ENCODE results near the gene FUNDC2. TPM values are rescaled to one million over a fixed set of nuclear protein-coding genes. Genes with fewer than 3 reads are reported as not detected.

FUNDC2 gene
- total RNA-seq, 2 donors from 2014 or later = 54.7 to 57.2 TPM

DNA sequence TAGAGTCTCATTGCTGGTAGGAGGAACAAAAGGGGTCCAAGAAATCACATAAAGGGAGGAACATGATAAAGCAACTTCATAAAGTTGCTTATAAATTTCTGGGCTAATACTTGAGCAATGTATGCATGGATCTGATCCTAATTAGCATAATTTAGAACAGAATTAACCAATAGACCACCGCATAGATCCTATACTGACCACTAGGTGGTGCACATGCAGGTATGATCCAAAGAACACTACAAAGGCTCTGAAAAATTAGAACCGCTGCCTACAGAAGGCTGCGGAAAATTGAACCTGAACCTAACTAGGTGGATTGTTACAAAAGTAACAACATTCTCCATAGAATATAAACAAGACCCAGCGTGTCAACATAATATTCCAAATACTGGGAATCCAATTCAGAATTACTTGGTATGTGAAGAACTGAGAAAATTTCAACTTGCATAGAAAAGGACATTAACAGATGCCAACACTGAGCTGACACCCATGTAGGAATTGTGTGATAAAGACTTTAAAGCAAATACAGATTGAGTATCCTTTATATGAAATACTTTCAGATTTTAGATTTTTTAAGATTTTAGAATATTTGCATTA, 67.9 kb downstream of the FUNDC2 start:
- no peak for DNase-seq
- Histone ChIP-seq H3K36me3 (no peaks in the 10 kb centered on the region), H3K27ac (no peak overlapping the region), H3K27me3 (no peaks in the 10 kb centered on the region), H3K4me3 (no peak overlapping the region), H3K9ac (ENCODE audit: low read depth in 2 of 2, low read length in 2 of 2) (no peak overlapping the region), H3K9me3 (no peaks in the 10 kb centered on the region), H3K4me1 (no peaks in the 10 kb centered on the region)
- intact Hi-C loops (cut with DNase I) = no loop called here
- TF ChIP-seq, protein P1, sequence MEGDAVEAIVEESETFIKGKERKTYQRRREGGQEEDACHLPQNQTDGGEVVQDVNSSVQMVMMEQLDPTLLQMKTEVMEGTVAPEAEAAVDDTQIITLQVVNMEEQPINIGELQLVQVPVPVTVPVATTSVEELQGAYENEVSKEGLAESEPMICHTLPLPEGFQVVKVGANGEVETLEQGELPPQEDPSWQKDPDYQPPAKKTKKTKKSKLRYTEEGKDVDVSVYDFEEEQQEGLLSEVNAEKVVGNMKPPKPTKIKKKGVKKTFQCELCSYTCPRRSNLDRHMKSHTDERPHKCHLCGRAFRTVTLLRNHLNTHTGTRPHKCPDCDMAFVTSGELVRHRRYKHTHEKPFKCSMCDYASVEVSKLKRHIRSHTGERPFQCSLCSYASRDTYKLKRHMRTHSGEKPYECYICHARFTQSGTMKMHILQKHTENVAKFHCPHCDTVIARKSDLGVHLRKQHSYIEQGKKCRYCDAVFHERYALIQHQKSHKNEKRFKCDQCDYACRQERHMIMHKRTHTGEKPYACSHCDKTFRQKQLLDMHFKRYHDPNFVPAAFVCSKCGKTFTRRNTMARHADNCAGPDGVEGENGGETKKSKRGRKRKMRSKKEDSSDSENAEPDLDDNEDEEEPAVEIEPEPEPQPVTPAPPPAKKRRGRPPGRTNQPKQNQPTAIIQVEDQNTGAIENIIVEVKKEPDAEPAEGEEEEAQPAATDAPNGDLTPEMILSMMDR (IDR thresholded peaks at IDR 0.05) = peak; percentile 64

GRCh38 chrX:155105919-155106318, 79.3 kb downstream of the FUNDC2 start:
- Histone ChIP-seq H3K9ac (ENCODE audit: low read depth in 2 of 2, low read length in 2 of 2) (no peak overlapping the region), H3K27me3 (no peaks in the 10 kb centered on the region), H3K36me3 (no peaks in the 10 kb centered on the region), H3K4me1 (no peaks in the 10 kb centered on the region), H3K27ac (no peak overlapping the region), H3K9me3 (no peaks in the 10 kb centered on the region), H3K4me3 (no peak overlapping the region)
- TF ChIP-seq, protein P1 (IDR thresholded peaks at IDR 0.05) = no peak
- DNase-seq = no peak
- intact Hi-C loops (cut with DNase I) = no loop called here

- intact Hi-C loops (cut with DNase I) = no loop called here
- no peaks in the 10 kb centered on the region for H3K36me3 ChIP-seq
- TF ChIP-seq, protein P1 (IDR thresholded peaks at IDR 0.05) = no peak
- no peak for DNase-seq
- H3K4me1 ChIP-seq = no peaks in the 10 kb centered on the region
- H3K9ac ChIP-seq (ENCODE audit: low read depth in 2 of 2, low read length in 2 of 2) = no peak overlapping the region
- no peaks in the 10 kb centered on the region for H3K9me3 ChIP-seq
- no peak overlapping the region for H3K4me3 ChIP-seq
- no peak overlapping the region for H3K27ac ChIP-seq
- H3K27me3 ChIP-seq = no peaks in the 10 kb centered on the region
Measured at GRCh38 chrX:155108427-155108826, 81.8 kb downstream of the FUNDC2 start.

Other genes starting within 250 kb of the FUNDC2 start
- 10 to 100 TPM; 13.0 to 24.3 TPM for gene MPP1, start 221.4 kb upstream of the FUNDC2 start, total RNA-seq
- not detected for gene SMIM9, start 192.2 kb upstream of the FUNDC2 start, total RNA-seq
- 10 to 100 TPM; 32.8 to 39.2 TPM for gene F8A1, start 140.5 kb upstream of the FUNDC2 start, total RNA-seq
- 1 to 10 TPM; 2.3 to 3.5 TPM for gene F8, start 4.1 kb upstream of the FUNDC2 start, total RNA-seq
- gene CMC4, start 44.3 kb downstream of the FUNDC2 start, total RNA-seq = 1 to 10 TPM; 5.6 to 6.6 TPM
- 10 to 100 TPM; 12.2 to 15.3 TPM for gene MTCP1, start 44.3 kb downstream of the FUNDC2 start, total RNA-seq
- gene BRCC3, start 44.7 kb downstream of the FUNDC2 start, total RNA-seq = 10 to 100 TPM; 45.6 to 45.9 TPM
- gene VBP1, start 189.6 kb downstream of the FUNDC2 start, total RNA-seq = 10 to 100 TPM; 39.3 to 54.3 TPM
- under 1 TPM; 0.13 to 0.17 TPM for gene RAB39B, start 237.6 kb downstream of the FUNDC2 start, total RNA-seq